HG02642 (cell line): Measurements from ENCODE around the gene NOSIP.

ENCODE experiments used
- ATAC-seq: cut with Tn5 transposase; IDR thresholded peaks from one replicate; pipeline ENCODE4 v1.9.1; 2021; ENCODE audit warnings: mild to moderate bottlenecking; ENCODE audit not compliant: unreplicated experiment, poor library complexity

NOSIP gene

GRCh38 chr19:49574206-49574755 is 6.1 kb downstream of the NOSIP start:
- no peak for ATAC-seq

- ATAC-seq: no peak
Observed at GRCh38 chr19:49573425-49573824, 6.9 kb downstream of the NOSIP start.

- ATAC-seq: no peak
Observed at GRCh38 chr19:49573009-49573408, 7.3 kb downstream of the NOSIP start.

GRCh38 chr19:49570997-49571676 is 9.2 kb downstream of the NOSIP start:
- ATAC-seq: no peak

DNA sequence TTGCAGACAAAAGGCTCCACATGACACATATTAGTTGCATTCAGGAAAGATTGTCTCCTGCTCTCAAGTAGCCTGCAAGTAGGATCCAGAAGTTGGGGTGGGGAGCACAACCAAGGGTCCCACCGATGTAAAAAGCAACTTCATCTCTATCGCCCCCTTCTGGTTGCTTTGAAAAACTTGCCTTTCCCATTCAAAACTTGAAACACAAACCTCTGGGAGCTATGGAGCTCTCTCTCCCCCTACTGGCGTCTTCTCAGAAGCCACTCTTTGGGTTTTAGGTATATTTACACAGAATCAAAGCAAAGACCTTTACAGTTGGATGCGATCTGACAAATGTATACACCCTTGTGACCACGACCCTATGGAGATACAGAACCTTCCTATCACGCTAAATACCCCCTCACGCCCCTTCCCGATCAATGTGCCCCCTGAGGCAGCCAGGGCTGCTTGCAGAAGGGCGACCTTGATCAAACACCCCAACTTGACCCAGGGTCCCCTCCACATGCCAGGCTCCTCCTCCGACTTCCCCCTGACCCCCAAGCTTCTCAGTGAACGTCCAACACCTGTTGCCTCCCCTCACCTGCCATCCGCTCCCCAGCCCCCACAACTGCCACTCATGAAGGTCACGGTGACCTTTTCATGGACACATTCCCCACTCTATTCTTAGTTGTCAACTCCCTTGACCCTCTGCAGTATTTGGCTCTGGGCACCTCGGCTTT is 10.1 kb downstream of the NOSIP start:
- ATAC-seq: peak; percentile 53

DNA sequence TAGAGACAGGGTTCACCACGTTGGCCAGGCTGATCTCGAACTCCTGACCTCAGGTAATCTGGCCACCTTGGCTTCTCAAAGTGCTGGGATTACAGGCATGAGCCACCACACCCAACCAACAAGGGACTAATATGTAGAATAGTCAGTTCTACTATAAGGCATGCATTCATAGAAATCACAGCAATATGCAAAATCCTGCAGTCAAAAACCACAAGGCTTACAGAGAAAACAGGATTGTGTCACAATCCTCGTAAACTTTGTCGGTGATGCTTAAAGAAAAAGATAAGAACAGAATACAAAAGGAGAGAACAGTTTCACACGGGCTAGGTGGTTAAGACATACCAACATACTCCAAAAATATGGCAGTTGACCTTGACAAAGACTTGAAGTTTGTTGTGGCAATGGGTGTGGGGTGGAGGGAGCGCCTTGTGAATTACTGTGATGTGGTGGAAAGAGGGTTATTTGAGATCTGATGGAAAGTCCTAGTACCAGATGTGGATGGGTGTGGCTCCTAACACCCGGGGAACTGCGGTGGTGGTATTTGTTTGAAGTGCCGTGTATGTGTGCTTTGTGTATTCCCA is 12.4 kb downstream of the NOSIP start:
- ATAC-seq: no peak

- ATAC-seq: no peak
Observed at GRCh38 chr19:49566302-49566701, 14.1 kb downstream of the NOSIP start.

DNA sequence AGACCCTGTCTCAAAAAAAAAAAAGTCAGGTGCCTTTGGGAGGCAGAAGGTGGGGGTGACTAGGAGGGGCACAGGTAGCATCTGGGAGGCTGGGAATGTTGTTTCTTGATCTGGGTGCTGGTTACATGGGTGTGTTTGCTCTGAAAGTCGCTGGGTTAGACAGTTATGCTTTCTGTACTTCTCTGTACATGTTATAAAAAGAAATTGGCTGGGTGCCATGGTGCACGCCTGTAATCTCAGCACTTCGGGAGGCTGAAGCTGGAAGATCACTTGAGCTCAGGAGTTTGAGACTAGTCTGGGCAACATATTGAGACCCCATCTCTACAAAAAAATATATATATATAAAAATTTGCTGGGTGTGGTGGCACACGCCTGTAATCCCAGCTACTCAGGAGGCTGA is 15.1 kb downstream of the NOSIP start:
- ATAC-seq: no peak

DNA sequence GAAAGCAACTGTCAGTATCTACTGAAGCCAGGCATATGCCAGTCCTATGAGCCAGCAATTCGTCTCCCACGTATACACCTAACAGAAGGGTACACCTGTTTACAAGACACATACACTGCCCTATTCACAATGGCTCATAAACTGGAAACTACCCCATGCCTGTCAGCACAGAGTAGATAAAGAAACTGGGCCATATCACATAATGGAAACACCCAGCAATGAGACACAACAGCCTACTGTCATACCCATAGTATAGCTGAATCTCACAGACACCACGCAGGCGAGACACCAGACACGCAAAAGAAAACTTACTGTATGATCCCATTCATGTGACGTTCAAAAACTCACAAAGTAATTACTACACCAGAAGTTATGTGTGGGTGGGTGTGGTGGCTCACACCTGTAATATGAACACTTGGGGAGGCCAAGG is 15.7 kb downstream of the NOSIP start:
- ATAC-seq: no peak

DNA sequence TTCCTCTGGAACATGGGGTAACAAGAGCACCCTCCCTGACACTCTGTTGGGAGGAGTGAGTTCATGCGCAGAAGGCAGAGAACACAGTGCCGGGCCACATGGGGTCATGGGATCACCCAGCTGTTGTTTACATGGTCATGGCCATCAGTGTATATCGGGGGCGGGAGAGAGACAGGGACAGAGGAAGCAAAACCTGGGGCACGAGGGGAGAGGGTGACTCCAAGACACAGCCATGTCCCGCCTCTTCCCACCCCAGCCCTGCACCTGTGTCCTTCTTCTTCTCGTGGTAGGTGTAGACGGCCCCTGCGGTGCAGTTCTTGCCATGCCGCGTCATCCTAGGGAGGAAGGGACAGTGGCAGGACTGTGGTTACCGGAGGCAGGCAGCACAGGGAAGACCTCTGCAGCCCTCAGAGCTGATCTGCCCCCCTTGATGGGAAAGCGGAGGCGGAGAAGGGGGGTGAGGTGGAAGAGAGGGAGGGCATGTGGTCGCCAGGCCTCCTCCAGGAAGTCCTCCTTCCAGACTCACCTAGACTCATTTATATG is 19.9 kb downstream of the NOSIP start:
- no peak for ATAC-seq

DNA sequence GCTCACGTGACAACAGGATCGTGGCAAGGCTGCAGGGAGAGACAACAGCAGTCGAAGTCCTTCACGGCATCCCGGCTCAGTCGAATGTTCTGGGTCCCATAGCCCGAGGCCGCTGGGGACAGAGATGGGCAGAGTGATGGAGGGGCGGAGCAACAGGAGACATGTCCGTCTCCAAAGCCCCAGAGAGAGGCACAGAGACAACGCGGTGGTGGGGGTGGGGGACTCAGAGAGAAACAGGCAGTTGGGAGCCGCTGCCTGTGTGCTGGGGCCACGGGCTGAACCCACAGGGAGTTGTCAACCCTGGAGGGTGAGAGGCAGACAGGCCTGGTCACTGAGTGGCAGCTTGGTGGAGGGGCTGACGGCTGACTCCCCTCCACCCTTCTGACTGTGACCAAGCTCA is 20.4 kb downstream of the NOSIP start:
- ATAC-seq: no peak

DNA sequence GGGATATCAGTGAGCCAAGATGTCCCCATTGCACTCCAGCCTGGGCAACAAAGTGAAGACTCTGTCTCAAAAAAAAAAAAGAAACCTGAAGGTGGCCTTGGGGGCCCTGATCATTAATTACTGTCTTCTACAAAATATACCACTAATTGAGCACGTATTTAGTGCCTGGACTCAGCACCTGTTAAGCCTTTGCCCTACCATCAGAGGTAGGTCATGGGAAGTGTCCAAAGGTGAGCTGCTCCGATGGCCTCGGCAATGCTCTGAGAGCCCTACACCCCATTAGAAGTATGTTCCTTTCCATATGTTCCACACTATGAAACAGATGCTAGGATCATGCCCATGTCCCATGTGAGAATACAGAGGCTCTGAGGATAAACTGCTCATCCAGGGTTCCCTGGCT is 20.9 kb downstream of the NOSIP start:
- ATAC-seq: no peak

GRCh38 chr19:49558591-49558990 is 21.8 kb downstream of the NOSIP start:
- no peak for ATAC-seq

DNA sequence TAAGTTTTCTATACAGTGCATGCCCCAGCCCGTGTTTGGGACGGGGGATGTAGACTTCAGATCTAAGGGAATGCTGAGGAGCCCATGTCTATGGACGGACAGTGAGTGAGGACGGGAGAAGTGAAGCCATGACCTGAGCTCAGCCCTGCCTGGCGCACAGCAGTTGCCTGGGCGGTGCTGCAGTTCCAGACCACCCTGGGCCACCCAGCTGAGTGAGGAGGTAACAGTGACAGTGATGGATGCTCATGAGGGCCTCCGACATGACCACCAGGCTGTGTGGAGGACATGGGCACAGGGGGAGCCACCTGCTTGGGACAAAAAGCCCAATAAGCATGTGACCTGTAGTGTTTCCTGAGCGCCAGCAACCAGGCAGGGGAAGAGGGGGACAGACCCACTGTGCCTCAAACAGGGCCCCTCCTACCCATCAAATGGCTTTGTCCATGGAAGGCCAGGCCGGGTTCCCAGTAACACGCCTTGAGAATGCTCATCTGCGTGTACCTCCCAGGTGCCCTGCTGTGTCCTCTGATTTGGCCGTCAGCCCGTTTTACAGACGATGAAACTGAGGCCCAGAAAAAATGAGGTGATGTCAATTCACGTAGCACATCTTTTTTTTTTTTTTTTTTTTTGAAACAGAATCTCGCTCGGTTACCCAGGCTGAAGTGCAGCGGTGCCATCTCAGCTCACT is 22.6 kb downstream of the NOSIP start:
- ATAC-seq: no peak

DNA sequence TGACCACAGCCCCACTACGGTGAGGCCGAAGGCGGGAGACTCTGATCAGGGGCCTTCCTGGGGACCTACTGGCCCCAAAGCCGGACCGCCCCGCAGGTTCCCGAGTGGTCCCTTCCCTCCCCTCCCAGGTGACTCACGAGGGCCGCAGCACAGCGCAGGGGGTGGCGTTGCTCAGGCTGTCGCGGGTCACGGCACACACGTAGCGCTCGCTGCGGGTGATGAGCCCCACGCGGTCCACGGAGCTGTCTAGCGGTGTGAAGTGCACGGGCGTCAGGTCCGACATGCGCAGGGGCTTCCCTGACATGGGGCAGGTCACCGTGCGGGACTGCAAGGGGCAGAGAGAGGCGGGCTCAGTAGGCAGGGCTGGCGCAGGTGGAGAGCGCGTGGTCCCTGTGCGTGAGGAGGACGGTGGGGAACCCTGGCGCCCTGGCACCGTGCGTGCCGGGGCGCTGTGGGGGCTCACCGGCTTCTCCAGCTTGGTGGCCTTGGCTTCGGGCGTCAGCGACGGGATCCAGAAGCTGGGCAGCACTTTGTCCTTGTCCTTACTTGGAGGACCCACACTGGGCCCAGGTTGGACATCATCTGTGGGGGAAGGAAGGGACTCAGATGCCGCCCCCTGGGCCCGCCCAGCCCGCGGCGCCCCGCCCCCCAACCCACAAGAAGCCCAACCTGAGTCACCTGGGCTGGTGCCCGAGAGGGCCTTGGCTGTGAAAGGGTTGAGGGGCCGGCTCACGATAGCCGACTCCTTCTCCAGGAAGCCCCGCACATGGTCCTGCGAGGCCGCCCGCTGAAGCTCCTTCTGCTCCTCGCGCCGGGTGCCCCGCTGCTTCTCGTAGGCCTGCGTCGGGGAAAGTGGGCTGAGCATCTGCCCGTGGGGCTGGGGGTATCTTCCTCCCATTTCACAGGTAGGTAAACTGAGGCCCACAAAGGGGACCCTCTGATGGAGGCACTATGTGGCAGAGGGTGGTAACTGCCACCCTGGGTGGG is 23.7 kb downstream of the NOSIP start:
- ATAC-seq: no peak

- no peak for ATAC-seq
Observed at GRCh38 chr19:49555600-49556411, 24.6 kb downstream of the NOSIP start.

DNA sequence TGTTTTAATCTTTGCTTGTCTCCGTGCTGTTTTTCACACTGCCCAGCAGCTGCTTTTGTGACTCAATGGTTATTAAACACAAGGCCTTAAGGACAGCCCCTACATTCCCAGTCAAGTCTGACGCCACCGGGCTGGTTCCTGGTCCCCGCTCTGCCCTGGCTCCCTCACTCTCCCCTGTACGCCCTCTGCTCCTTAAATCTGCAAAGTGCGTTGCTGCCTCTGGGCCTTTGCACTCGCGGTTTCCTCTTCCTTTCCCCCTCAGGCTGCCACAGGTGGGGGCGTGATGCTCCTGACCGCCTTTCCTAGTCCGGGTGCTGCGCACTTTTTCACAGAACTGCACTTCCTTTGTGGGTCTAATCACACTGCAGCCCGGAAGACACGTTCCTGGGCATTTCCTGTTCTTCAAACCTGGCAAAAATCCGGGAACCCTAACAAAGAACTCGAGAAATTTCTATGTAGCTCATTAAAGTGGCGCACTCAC is 25.6 kb downstream of the NOSIP start:
- ATAC-seq: no peak

DNA sequence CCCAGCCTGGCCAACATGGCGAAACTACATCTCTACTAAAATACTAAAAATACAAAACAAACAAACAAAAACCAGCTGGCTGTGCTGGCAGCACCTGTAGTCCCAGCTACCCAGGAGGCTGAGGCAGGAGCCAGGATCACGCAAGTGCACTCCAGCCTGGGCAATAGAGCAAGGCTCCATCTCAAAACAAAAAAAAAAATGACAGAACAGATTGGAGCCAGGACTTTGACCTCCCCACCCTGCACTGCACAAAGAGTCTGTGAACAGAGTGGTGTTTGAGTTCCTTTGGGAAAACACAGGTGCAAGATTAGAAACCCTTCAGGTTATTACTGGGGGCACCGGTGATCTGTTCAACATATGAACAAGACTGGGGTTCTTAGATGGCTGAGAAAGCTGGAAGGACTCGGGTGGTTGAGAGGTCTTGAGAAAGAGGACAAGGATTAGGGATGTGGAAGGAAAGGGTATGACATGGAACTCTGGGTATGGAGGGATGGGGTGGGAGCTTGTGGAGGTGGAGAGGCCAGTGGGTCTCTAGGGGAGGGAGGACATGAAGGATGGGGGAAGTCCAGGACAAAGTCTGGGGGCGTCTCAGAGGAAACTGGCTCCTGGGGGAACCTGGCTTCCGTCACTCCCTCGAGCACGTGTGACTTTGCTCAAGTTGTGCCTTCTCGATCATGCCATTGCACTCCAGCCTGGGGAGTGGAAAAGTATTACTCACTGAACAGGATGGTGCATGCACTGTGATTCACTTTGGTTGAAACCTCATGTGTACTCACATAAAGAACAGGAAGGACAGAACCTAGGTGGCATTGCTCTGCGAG is 26.7 kb downstream of the NOSIP start:
- no peak for ATAC-seq
